ENCODE results near the gene REL. TPM values are rescaled to one million over a fixed set of nuclear protein-coding genes. Genes with fewer than 3 reads are reported as not detected.

Gene REL
- total and polyA plus RNA-seq, 2 of the 13 experiments (the other 11 are each of a cell fraction or from before 2014, with no cell fraction given) = 3.7 to 7.0 TPM

DNA sequence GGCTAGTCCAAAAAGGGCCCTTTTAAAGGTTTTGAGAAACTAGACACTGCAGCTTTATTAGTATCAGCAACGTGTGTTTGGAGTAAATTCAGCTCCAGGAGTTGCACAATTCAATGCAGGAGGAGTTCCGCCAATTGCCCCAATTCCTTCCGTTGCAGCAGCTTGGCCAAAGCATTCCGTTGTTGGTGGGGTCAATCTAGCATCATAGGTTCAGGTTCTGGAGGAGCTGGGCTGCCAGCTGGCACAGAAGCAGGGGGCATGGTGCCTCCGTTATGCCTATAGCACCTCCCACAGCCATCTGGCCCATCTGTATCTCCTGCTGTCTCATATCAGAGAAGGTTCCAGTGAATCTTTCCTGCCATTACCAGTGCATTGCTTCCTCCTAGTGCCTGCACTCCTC, 55.4 kb downstream of the REL start:
- Histone ChIP-seq H3K27me3 (ENCODE audit: control insufficient read depth in 1 of 2, insufficient read depth in 2 of 2, low read length in 2 of 2) (no peaks in the 10 kb centered on the region), H3K4me1 (ENCODE audit: insufficient read depth, low read length) (peaks cover 6% of the 10 kb centered on the region; the same call in 1 of the 2 replicates), H3K9me3 (ENCODE audit: low read length) (no peaks in the 10 kb centered on the region), H3K27ac (ENCODE audit: extremely low read length, insufficient read depth, low read length) (no peak overlapping the region), H4K20me1 (ENCODE audit: insufficient read depth, low read length) (no peaks in the 10 kb centered on the region), H3K36me3 (replicated peaks in 1 of 2; ENCODE audit: control insufficient read depth in 1 of 2, insufficient read depth in 2 of 2, low read length in 2 of 2) (peaks cover 8 to 34% of the 10 kb centered on the region in 2 experiments; a peak in 4 of 5 replicates), H3K4me2 (ENCODE audit: low read depth, low read length) (no peak overlapping the region), H3K79me2 (ENCODE audit: insufficient read depth, low read length) (no peaks in the 10 kb centered on the region), H2AFZ (ENCODE audit: low read length) (no peak overlapping the region), H3K4me3 (replicated peaks in 1 of 3; ENCODE audit: insufficient read depth in 1 of 3, low read depth in 2 of 3, low read length in 3 of 3) (no peak overlapping the region), H3K9ac (ENCODE audit: insufficient read depth, low read depth, low read length) (no peak overlapping the region)
- FAIRE-seq = no peak
- TF ChIP-seq CEBPB (IDR thresholded peaks at IDR 0.05; ENCODE audit: borderline replicate concordance, low read depth, low read length) (0 out of 2 replicates have a peak, but pooled peaks have one; percentile 11), ZSCAN22 (CRISPR knock-in tag; IDR thresholded peaks at IDR 0.05) (no peak), MXI1 (IDR thresholded peaks at IDR 0.05; ENCODE audit: borderline replicate concordance, low read depth, low read length) (no peak), JARID2 (CRISPR knock-in tag; IDR thresholded peaks at IDR 0.05; ENCODE audit: insufficient replicate concordance) (no peak), SAFB2 (CRISPR knock-in tag; IDR thresholded peaks at IDR 0.05; ENCODE audit: borderline replicate concordance, low read depth) (0 out of 2 replicates have a peak, but pooled peaks have one; percentile 27), POLR2A (IDR thresholded peaks at IDR 0.05; ENCODE audit: insufficient read depth in 1 of 2, low read depth in 2 of 2, low read length in 2 of 2) (0 out of 4 replicates have a peak, but pooled peaks of 1 of the 2 experiments have one; percentile 3)
- peak; percentile 30 for ATAC-seq
- CTCF ChIA-PET (ENCODE audit: low intra/inter-chr PET ratio, low total read pairs) = no interaction called here
- in situ Hi-C loops (cut with HindIII; ENCODE audit: extremely low pct_ligation_motif_present, low pct_unique_long_range_greater_than_20kb) = no loop called here
- POLR2A ChIA-PET = no interaction called here
- intact Hi-C loops (cut with micrococcal nuclease; ENCODE audit: unreplicated experiment) = no loop called here
- DNase-seq (ENCODE audit: low spot score) = no peak
- BruUV-seq (replicated peaks) = no TSS peak
- 95% methylated on average over 5 of the region's 5 CpGs for WGBS (ENCODE audit: low lambda C conversion rate)

DNA sequence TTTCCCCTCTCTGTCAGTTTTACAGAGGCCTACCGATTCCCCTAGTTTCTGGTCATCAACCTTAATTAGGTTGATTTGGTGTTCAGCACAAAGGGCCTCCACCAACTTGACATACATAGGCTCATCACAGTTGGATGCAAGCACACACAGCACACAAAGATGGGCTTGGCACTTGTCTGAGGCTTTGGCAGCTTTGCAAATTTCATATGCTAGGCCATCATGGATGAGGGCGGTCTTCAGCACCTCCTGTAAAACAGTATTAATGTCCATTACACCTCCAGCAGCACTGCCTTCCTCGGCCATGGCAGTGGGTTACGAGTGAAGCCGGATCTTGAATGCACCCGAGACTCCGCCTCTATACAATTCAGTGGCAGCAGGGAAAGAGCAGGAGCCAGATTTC, 56.9 kb downstream of the REL start:
- FAIRE-seq (no peak), ATAC-seq (no peak), DNase-seq (ENCODE audit: low spot score) (no peak)
- intact Hi-C loops (cut with micrococcal nuclease; ENCODE audit: unreplicated experiment) (no loop called here), in situ Hi-C loops (cut with HindIII; ENCODE audit: extremely low pct_ligation_motif_present, low pct_unique_long_range_greater_than_20kb) (no loop called here)
- peaks cover 6% of the 10 kb centered on the region; the same call in 1 of the 2 replicates for H3K4me1 ChIP-seq (ENCODE audit: insufficient read depth, low read length)
- peaks cover 11 to 47% of the 10 kb centered on the region in 2 experiments; a peak in 4 of 5 replicates for H3K36me3 ChIP-seq (replicated peaks in 1 of 2; ENCODE audit: control insufficient read depth in 1 of 2, insufficient read depth in 2 of 2, low read length in 2 of 2)
- TF ChIP-seq, protein P1, sequence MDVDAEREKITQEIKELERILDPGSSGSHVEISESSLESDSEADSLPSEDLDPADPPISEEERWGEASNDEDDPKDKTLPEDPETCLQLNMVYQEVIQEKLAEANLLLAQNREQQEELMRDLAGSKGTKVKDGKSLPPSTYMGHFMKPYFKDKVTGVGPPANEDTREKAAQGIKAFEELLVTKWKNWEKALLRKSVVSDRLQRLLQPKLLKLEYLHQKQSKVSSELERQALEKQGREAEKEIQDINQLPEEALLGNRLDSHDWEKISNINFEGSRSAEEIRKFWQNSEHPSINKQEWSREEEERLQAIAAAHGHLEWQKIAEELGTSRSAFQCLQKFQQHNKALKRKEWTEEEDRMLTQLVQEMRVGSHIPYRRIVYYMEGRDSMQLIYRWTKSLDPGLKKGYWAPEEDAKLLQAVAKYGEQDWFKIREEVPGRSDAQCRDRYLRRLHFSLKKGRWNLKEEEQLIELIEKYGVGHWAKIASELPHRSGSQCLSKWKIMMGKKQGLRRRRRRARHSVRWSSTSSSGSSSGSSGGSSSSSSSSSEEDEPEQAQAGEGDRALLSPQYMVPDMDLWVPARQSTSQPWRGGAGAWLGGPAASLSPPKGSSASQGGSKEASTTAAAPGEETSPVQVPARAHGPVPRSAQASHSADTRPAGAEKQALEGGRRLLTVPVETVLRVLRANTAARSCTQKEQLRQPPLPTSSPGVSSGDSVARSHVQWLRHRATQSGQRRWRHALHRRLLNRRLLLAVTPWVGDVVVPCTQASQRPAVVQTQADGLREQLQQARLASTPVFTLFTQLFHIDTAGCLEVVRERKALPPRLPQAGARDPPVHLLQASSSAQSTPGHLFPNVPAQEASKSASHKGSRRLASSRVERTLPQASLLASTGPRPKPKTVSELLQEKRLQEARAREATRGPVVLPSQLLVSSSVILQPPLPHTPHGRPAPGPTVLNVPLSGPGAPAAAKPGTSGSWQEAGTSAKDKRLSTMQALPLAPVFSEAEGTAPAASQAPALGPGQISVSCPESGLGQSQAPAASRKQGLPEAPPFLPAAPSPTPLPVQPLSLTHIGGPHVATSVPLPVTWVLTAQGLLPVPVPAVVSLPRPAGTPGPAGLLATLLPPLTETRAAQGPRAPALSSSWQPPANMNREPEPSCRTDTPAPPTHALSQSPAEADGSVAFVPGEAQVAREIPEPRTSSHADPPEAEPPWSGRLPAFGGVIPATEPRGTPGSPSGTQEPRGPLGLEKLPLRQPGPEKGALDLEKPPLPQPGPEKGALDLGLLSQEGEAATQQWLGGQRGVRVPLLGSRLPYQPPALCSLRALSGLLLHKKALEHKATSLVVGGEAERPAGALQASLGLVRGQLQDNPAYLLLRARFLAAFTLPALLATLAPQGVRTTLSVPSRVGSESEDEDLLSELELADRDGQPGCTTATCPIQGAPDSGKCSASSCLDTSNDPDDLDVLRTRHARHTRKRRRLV (CRISPR knock-in tag; IDR thresholded peaks at IDR 0.05) = no peak
- TF ChIP-seq MTA3 (CRISPR knock-in tag; IDR thresholded peaks at IDR 0.05) (no peak), SRF (IDR thresholded peaks at IDR 0.05; ENCODE audit: low read depth, low read length) (no peak), POLR2AphosphoS5 (IDR thresholded peaks at IDR 0.05; ENCODE audit: low read depth, low read length) (0 out of 2 replicates have a peak, but pooled peaks have one; percentile 11), NFIC (IDR thresholded peaks at IDR 0.05; ENCODE audit: low read length) (no peak)
- TF ChIP-seq, protein P2, sequence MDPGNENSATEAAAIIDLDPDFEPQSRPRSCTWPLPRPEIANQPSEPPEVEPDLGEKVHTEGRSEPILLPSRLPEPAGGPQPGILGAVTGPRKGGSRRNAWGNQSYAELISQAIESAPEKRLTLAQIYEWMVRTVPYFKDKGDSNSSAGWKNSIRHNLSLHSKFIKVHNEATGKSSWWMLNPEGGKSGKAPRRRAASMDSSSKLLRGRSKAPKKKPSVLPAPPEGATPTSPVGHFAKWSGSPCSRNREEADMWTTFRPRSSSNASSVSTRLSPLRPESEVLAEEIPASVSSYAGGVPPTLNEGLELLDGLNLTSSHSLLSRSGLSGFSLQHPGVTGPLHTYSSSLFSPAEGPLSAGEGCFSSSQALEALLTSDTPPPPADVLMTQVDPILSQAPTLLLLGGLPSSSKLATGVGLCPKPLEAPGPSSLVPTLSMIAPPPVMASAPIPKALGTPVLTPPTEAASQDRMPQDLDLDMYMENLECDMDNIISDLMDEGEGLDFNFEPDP (CRISPR knock-in tag; conservative IDR thresholded peaks at IDR 0.05) = no peak
- BruUV-seq (replicated peaks) = no TSS peak
- H3K9me3 ChIP-seq (ENCODE audit: low read length) = no peaks in the 10 kb centered on the region
- CTCF ChIA-PET (ENCODE audit: low intra/inter-chr PET ratio, low total read pairs) = no interaction called here
- no peak overlapping the region for H2AFZ ChIP-seq (ENCODE audit: low read length)
- H3K4me2 ChIP-seq (ENCODE audit: low read depth, low read length) = no peak overlapping the region
- no peak overlapping the region for H3K9ac ChIP-seq (ENCODE audit: insufficient read depth, low read depth, low read length)
- POLR2A ChIA-PET = no interaction called here
- H3K27ac ChIP-seq (ENCODE audit: extremely low read length, insufficient read depth, low read length) = no peak overlapping the region
- H3K79me2 ChIP-seq (ENCODE audit: insufficient read depth, low read length) = no peaks in the 10 kb centered on the region
- WGBS (ENCODE audit: low lambda C conversion rate) = 97% methylated on average over 7 of the region's 7 CpGs
- no peak overlapping the region for H3K4me3 ChIP-seq (replicated peaks in 1 of 3; ENCODE audit: insufficient read depth in 1 of 3, low read depth in 2 of 3, low read length in 3 of 3)
- H4K20me1 ChIP-seq (ENCODE audit: insufficient read depth, low read length) = no peaks in the 10 kb centered on the region
- H3K27me3 ChIP-seq (ENCODE audit: control insufficient read depth in 1 of 2, insufficient read depth in 2 of 2, low read length in 2 of 2) = no peaks in the 10 kb centered on the region
